Thymus (tissue), 11 donors: ENCODE results near the gene PXMP2. TPM values are rescaled to one million over a fixed set of nuclear protein-coding genes. Genes with fewer than 3 reads are reported as not detected.

Experiments
- DNase-seq, 9 donors: peaks; one replicate each; pipeline ENCODE4 v3.0.0-alpha.2; 2013; ENCODE audit warnings: low spot score in 9 of 9, low read depth in 6 of 9, missing footprints in 1 of 9
- H3K27ac ChIP-seq, 2 donors: one replicate each; pipeline ENCODE4 v1.5.1; 2013; ENCODE audit warnings: control low read depth in 1 of 2, low read depth in 1 of 2, low read length in 1 of 2, mild to moderate bottlenecking in 1 of 2, moderate library complexity in 1 of 2
- H3K27me3 ChIP-seq, 2 donors: one replicate each; pipeline ENCODE4 v1.5.1; 2013; ENCODE audit warnings: low read length in 1 of 2; ENCODE audit not compliant: control insufficient read depth in 2 of 2, insufficient read depth in 1 of 2
- H3K36me3 ChIP-seq, 2 donors: one replicate each; pipeline ENCODE4 v1.5.1; 2013; ENCODE audit warnings: low read length in 1 of 2, mild to moderate bottlenecking in 1 of 2, moderate library complexity in 1 of 2; ENCODE audit not compliant: control insufficient read depth in 2 of 2, insufficient read depth in 2 of 2
- H3K4me1 ChIP-seq, 2 donors: one replicate each; pipeline ENCODE4 v1.5.1; 2013; ENCODE audit warnings: low read length in 2 of 2; ENCODE audit not compliant: control insufficient read depth in 2 of 2, insufficient read depth in 2 of 2
- H3K4me3 ChIP-seq, 2 donors: one replicate each; pipeline ENCODE4 v1.5.1; 2013; ENCODE audit warnings: low read length in 2 of 2, control low read depth in 1 of 2, mild to moderate bottlenecking in 1 of 2
- H3K9me3 ChIP-seq, 2 donors: one replicate each; pipeline ENCODE4 v1.5.1; 2013; ENCODE audit warnings: low read length in 1 of 2, mild to moderate bottlenecking in 1 of 2; ENCODE audit not compliant: control insufficient read depth in 2 of 2, insufficient read depth in 1 of 2
- WGBS: extraction: QIAGEN DNeasy Blood & Tissue Kit; methylation state at CpG from one replicate; pipeline ENCODE4 v1.1.7; 2013; 5-methylcytosine and 5-hydroxymethylcytosine counted together
- polyA plus RNA-seq: library from polyadenylated mRNA; stranded (reverse); fragments of 200-250 nt; gene quantifications from one replicate; pipeline ENCODE4 v1.2.3, GENCODE V29; 2013
- total RNA-seq: library from RNA; stranded (reverse); fragments of 120-200 nt; gene quantifications from one replicate; pipeline ENCODE4 v1.2.4, GENCODE V29; 2013
- donor health status: healthy.

PXMP2 gene
- total and polyA plus RNA-seq, 2 donors: 6.3 to 50.1 TPM

GRCh38 chr12:132658149-132658894, 29.1 kb upstream of the PXMP2 start:
- H3K4me3 ChIP-seq: no peak overlapping the region
- 75% methylated on average over 32 of the region's 32 CpGs for WGBS
- no peaks in the 10 kb centered on the region for H3K27me3 ChIP-seq

GRCh38 chr12:132659146-132659545, 28.2 kb upstream of the PXMP2 start:
- peaks cover 36 to 70% of the 10 kb centered on the region in 2 donors for H3K4me1 ChIP-seq
- H3K36me3 ChIP-seq: peaks cover 51 to 91% of the 10 kb centered on the region in 2 donors

More at GRCh38 chr12:132658149-132658894, 29.1 kb upstream of the PXMP2 start:
- H3K9me3 ChIP-seq: no peaks in the 10 kb centered on the region
- peak overlapping the region in 1 of 2 donors; percentile 75 for H3K27ac ChIP-seq
- peaks cover 43 to 88% of the 10 kb centered on the region in 2 donors for H3K36me3 ChIP-seq
- peak in 1 of 9 donors; percentile 57 for DNase-seq
- peaks cover 31 to 62% of the 10 kb centered on the region in 2 donors for H3K4me1 ChIP-seq

GRCh38 chr12:132660052-132660451, 27.3 kb upstream of the PXMP2 start:
- Histone ChIP-seq H3K27ac (peak overlapping the region in 1 of 2 donors; percentile 76), H3K27me3 (no peaks in the 10 kb centered on the region), H3K4me1 (peaks cover 36 to 76% of the 10 kb centered on the region in 2 donors), H3K4me3 (no peak overlapping the region), H3K36me3 (peaks cover 51 to 92% of the 10 kb centered on the region in 2 donors), H3K9me3 (peaks cover 0 to under 1% of the 10 kb centered on the region in 2 donors)
- 30% methylated on average over 5 of the region's 5 CpGs for WGBS
- DNase-seq: peak in 1 of 9 donors; percentile 54

More at GRCh38 chr12:132659146-132659545, 28.2 kb upstream of the PXMP2 start:
- DNase-seq: no peak
- peak overlapping the region; percentile 20 to 75 for H3K27ac ChIP-seq
- H3K27me3 ChIP-seq: no peaks in the 10 kb centered on the region
- no peak overlapping the region for H3K4me3 ChIP-seq
- no peaks in the 10 kb centered on the region for H3K9me3 ChIP-seq
- 94% methylated on average over 16 of the region's 16 CpGs for WGBS

GRCh38 chr12:132660996-132661395, 26.4 kb upstream of the PXMP2 start:
- Histone ChIP-seq H3K9me3 (peaks cover 0 to 3% of the 10 kb centered on the region in 2 donors), H3K36me3 (peaks cover 60 to 95% of the 10 kb centered on the region in 2 donors), H3K4me3 (no peak overlapping the region), H3K4me1 (peaks cover 36 to 76% of the 10 kb centered on the region in 2 donors), H3K27me3 (no peaks in the 10 kb centered on the region), H3K27ac (peak overlapping the region in 1 of 2 donors; percentile 76)
- DNase-seq: peak in 2 of 9 donors; percentile 39 to 57
- 16% methylated on average over 11 of the region's 11 CpGs for WGBS

GRCh38 chr12:132661972-132662371, 25.4 kb upstream of the PXMP2 start:
- WGBS: 68% methylated on average over 5 of the region's 5 CpGs
- peaks cover 60 to 96% of the 10 kb centered on the region in 2 donors for H3K36me3 ChIP-seq
- H3K27me3 ChIP-seq: no peaks in the 10 kb centered on the region
- H3K4me3 ChIP-seq: no peak overlapping the region
- peaks cover 36 to 76% of the 10 kb centered on the region in 2 donors for H3K4me1 ChIP-seq
- peaks cover 0 to 3% of the 10 kb centered on the region in 2 donors for H3K9me3 ChIP-seq
- H3K27ac ChIP-seq: peak overlapping the region; percentile 36 to 76
- no peak for DNase-seq

- Histone ChIP-seq H3K4me1 (peaks cover 36 to 66% of the 10 kb centered on the region in 2 donors), H3K9me3 (peaks cover 0 to 3% of the 10 kb centered on the region in 2 donors), H3K27me3 (no peaks in the 10 kb centered on the region), H3K27ac (peak overlapping the region; percentile 68 to 76), H3K4me3 (no peak overlapping the region), H3K36me3 (peaks cover 62 to 96% of the 10 kb centered on the region in 2 donors)
- peak in 2 of 9 donors; percentile 32 to 62 for DNase-seq
- WGBS: 23% methylated on average over 29 of the region's 29 CpGs
Measured at GRCh38 chr12:132662901-132663755, 24.3 kb upstream of the PXMP2 start.

- DNase-seq: no peak
- WGBS: 87% methylated on average over 21 of the region's 21 CpGs
- Histone ChIP-seq H3K4me3 (no peak overlapping the region), H3K9me3 (peaks cover 0 to 3% of the 10 kb centered on the region in 2 donors), H3K27me3 (no peaks in the 10 kb centered on the region), H3K36me3 (peaks cover 63 to 96% of the 10 kb centered on the region in 2 donors), H3K27ac (peak overlapping the region in 1 of 2 donors; percentile 63), H3K4me1 (peaks cover 36 to 53% of the 10 kb centered on the region in 2 donors)
Measured at GRCh38 chr12:132664206-132665148, 22.9 kb upstream of the PXMP2 start.

GRCh38 chr12:132665149-132665491, 22.3 kb upstream of the PXMP2 start:
- no peaks in the 10 kb centered on the region for H3K27me3 ChIP-seq
- H3K27ac ChIP-seq: no peak overlapping the region
- H3K9me3 ChIP-seq: peaks cover 0 to 3% of the 10 kb centered on the region in 2 donors
- H3K4me3 ChIP-seq: no peak overlapping the region
- no peak for DNase-seq
- H3K36me3 ChIP-seq: peaks cover 68 to 95% of the 10 kb centered on the region in 2 donors
- 98% methylated on average over 13 of the region's 13 CpGs for WGBS
- peaks cover 32 to 46% of the 10 kb centered on the region in 2 donors for H3K4me1 ChIP-seq
